Loucy (cell line): ENCODE measurements around the gene ACADL.

ENCODE experiments used
- EZH2phosphoT487 ChIP-seq: fragments of 200-600 bp; IDR thresholded peaks from 2 replicates; pipeline ENCODE4 v1.6.1; 2018; ENCODE audit warnings: antibody characterized with exemption, mild to moderate bottlenecking, moderate library complexity, borderline replicate concordance
- TF ChIP-seq, protein P1 (sequence below): fragments of 200-600 bp; sonication (generic); conservative IDR thresholded peaks from 2 replicates; pipeline ENCODE4 v1.5.1; 2014; ENCODE audit warnings: mild to moderate bottlenecking, antibody characterized with exemption, low read length

DNA sequence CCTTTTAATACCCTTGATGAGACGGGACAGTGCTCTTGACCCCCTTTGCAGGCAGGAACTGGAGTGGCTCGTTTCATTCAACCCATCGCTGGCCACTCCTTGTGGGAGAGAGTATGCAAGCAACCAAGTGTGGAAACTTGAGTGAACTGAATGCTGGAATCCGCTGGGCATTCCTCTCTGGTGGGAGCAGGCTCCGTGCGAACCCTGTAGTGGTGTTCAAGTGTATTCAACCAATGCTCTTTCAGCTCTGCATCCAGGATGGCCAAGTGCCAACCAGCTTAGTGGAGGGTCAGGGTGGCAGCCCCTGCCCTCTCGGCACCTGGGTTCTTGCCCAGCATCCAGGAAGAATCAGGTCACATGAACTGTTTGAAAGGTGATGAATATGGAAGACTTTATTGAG, 3.3 kb upstream of the ACADL start:
- TF ChIP-seq, protein P1, sequence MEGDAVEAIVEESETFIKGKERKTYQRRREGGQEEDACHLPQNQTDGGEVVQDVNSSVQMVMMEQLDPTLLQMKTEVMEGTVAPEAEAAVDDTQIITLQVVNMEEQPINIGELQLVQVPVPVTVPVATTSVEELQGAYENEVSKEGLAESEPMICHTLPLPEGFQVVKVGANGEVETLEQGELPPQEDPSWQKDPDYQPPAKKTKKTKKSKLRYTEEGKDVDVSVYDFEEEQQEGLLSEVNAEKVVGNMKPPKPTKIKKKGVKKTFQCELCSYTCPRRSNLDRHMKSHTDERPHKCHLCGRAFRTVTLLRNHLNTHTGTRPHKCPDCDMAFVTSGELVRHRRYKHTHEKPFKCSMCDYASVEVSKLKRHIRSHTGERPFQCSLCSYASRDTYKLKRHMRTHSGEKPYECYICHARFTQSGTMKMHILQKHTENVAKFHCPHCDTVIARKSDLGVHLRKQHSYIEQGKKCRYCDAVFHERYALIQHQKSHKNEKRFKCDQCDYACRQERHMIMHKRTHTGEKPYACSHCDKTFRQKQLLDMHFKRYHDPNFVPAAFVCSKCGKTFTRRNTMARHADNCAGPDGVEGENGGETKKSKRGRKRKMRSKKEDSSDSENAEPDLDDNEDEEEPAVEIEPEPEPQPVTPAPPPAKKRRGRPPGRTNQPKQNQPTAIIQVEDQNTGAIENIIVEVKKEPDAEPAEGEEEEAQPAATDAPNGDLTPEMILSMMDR = no peak
- TF ChIP-seq EZH2phosphoT487 = no peak
